SU-DHL-6 (cell line): Measurements from ENCODE around the gene ZNF74.

ENCODE experiments used
- H2AFZ ChIP-seq: fragments of 200-600 bp; sonication (generic); 2 replicates; pipeline ENCODE4 v1.6.1; 2014; ENCODE audit warnings: low read depth, mild to moderate bottlenecking, moderate library complexity, mixed read lengths, antibody characterized with exemption, low read length; ENCODE audit not compliant: severe bottlenecking
- H3F3A ChIP-seq: fragments of 200-600 bp; shearing (Covaris generic); 2 replicates; pipeline ENCODE4 v1.6.0; 2016; ENCODE audit warnings: antibody characterized with exemption, mild to moderate bottlenecking; ENCODE audit not compliant: insufficient read depth
- H3K27ac ChIP-seq: fragments of 200-600 bp; sonication (generic); 2 replicates; pipeline ENCODE4 v1.5.1; 2016; ENCODE audit warnings: low read depth, mild to moderate bottlenecking, low read length, moderate library complexity, mixed read lengths
- H3K27me3 ChIP-seq: fragments of 200-600 bp; sonication (generic), shearing (Covaris generic); 2 replicates; pipeline ENCODE4 v1.6.0; 2014; ENCODE audit warnings: mild to moderate bottlenecking, low read length
- H3K36me3 ChIP-seq: fragments of 200-600 bp; sonication (generic); 2 replicates; pipeline ENCODE4 v1.6.1; 2014; ENCODE audit warnings: mild to moderate bottlenecking, low read length, mixed read lengths
- H3K4me2 ChIP-seq: fragments of 300-600, 200-600 bp; shearing (Covaris generic), sonication (generic); 2 replicates; pipeline ENCODE4 v1.6.0; 2014; ENCODE audit warnings: low read length, low read depth, mild to moderate bottlenecking; ENCODE audit not compliant: poor library complexity, severe bottlenecking
- H3K4me3 ChIP-seq: fragments of 200-600 bp; sonication (generic); 2 replicates; pipeline ENCODE4 v1.5.1; 2014; ENCODE audit warnings: antibody characterized with exemption, low read length, mild to moderate bottlenecking, mixed read lengths; ENCODE audit not compliant: insufficient read depth, poor library complexity, severe bottlenecking
- H3K79me2 ChIP-seq: fragments of 200-600 bp; sonication (generic); 2 replicates; pipeline ENCODE4 v1.6.1; 2014; ENCODE audit warnings: mild to moderate bottlenecking, low read length, moderate library complexity; ENCODE audit not compliant: insufficient read depth
- H3K9ac ChIP-seq: fragments of 200-600 bp; sonication (generic); 2 replicates; pipeline ENCODE4 v1.7.0; 2014; ENCODE audit warnings: mild to moderate bottlenecking, low read length
- H3K9me2 ChIP-seq: fragments of 200-600 bp; sonication (generic); replicated peaks from 2 replicates; pipeline ENCODE4 v1.6.1; 2014; ENCODE audit warnings: low read length; ENCODE audit not compliant: insufficient read depth
- H3K9me3 ChIP-seq: fragments of 200-600 bp; sonication (generic); 2 replicates; pipeline ENCODE4 v1.6.1; 2014; ENCODE audit warnings: low read length, mixed read lengths; ENCODE audit not compliant: insufficient read depth
- H4K20me1 ChIP-seq: fragments of 200-600 bp; sonication (generic); 2 replicates; pipeline ENCODE4 v1.6.1; 2014; ENCODE audit warnings: low read depth, mild to moderate bottlenecking, antibody characterized with exemption, low read length, moderate library complexity, mixed read lengths
- EZH2phosphoT487 ChIP-seq: fragments of 200-600 bp; sonication (generic), shearing (Covaris generic); conservative IDR thresholded peaks from 2 replicates; pipeline ENCODE4 v1.6.1; 2018; ENCODE audit warnings: mild to moderate bottlenecking, antibody characterized with exemption, low read length, moderate library complexity, mixed read lengths
- TF ChIP-seq, protein P1 (sequence below): fragments of 200-600 bp; sonication (generic); IDR thresholded peaks from one replicate; pipeline ENCODE4 v1.5.1; 2017; ENCODE audit warnings: antibody characterized with exemption, mild to moderate bottlenecking, low read length, moderate library complexity; ENCODE audit not compliant: insufficient read depth, poor library complexity, severe bottlenecking

ZNF74 gene

DNA sequence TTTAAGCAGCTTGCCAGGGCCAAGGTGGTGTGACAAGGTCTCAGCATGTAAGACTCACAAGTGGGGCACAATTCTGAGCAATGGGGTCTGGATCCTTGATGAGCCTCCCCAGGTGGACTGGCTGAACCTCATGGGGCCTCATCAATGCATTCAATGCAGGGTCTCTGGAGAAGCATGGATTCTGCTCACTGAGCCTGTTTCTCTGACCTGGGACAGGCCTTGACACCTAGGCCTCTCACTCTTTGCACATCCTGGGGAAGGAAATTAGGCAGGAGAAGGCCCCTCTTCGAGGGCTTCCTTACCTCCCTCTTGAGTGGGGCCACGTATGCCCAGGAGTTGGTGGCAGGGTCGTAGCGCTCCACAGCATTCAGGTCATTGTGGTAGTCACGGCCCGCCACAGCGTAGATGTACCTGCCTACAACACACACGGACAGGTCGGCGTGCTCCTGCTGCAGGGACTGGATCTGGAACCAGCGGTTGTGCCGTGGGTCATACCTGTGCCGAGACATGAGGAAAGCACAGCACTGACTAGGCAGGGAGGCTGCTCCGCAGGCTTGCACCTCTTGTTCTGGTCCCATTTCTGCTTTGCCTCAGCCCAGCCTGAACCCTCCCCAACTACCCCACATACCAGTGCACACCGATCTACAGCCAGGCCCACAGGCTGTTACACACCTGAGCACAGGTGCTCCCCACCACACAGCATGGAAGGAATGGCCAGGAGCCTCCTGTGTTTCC lies 63.7 kb downstream of the ZNF74 start:
- TF ChIP-seq, protein P1, sequence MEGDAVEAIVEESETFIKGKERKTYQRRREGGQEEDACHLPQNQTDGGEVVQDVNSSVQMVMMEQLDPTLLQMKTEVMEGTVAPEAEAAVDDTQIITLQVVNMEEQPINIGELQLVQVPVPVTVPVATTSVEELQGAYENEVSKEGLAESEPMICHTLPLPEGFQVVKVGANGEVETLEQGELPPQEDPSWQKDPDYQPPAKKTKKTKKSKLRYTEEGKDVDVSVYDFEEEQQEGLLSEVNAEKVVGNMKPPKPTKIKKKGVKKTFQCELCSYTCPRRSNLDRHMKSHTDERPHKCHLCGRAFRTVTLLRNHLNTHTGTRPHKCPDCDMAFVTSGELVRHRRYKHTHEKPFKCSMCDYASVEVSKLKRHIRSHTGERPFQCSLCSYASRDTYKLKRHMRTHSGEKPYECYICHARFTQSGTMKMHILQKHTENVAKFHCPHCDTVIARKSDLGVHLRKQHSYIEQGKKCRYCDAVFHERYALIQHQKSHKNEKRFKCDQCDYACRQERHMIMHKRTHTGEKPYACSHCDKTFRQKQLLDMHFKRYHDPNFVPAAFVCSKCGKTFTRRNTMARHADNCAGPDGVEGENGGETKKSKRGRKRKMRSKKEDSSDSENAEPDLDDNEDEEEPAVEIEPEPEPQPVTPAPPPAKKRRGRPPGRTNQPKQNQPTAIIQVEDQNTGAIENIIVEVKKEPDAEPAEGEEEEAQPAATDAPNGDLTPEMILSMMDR = no peak
- no peak for TF ChIP-seq EZH2phosphoT487
- no peaks in the 10 kb centered on the region for H3K9me3 ChIP-seq
- H3K36me3 ChIP-seq = no peaks in the 10 kb centered on the region
- H3K27me3 ChIP-seq = no peaks in the 10 kb centered on the region
- no peaks in the 10 kb centered on the region for H3K79me2 ChIP-seq
- H4K20me1 ChIP-seq = no peaks in the 10 kb centered on the region
- H3K9me2 ChIP-seq = no peaks in the 10 kb centered on the region
- no peak overlapping the region for H3K4me2 ChIP-seq
- H3K9ac ChIP-seq = no peak overlapping the region
- no peak overlapping the region for H2AFZ ChIP-seq
- H3F3A ChIP-seq = no peaks in the 10 kb centered on the region
- no peak overlapping the region for H3K27ac ChIP-seq
- no peak overlapping the region for H3K4me3 ChIP-seq
